ENCODE results near the gene LPIN2.

- TF ChIP-seq, protein P1, sequence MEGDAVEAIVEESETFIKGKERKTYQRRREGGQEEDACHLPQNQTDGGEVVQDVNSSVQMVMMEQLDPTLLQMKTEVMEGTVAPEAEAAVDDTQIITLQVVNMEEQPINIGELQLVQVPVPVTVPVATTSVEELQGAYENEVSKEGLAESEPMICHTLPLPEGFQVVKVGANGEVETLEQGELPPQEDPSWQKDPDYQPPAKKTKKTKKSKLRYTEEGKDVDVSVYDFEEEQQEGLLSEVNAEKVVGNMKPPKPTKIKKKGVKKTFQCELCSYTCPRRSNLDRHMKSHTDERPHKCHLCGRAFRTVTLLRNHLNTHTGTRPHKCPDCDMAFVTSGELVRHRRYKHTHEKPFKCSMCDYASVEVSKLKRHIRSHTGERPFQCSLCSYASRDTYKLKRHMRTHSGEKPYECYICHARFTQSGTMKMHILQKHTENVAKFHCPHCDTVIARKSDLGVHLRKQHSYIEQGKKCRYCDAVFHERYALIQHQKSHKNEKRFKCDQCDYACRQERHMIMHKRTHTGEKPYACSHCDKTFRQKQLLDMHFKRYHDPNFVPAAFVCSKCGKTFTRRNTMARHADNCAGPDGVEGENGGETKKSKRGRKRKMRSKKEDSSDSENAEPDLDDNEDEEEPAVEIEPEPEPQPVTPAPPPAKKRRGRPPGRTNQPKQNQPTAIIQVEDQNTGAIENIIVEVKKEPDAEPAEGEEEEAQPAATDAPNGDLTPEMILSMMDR (IDR thresholded peaks at IDR 0.05; ENCODE audit: borderline replicate concordance, extremely low read depth, low read length, poor library complexity, severe bottlenecking): no peak
- no peak for TF ChIP-seq EZH2 (IDR thresholded peaks at IDR 0.05; ENCODE audit: borderline replicate concordance, low read depth, low read length, severe bottlenecking)
These were observed 15.5 kb downstream of the LPIN2 start for GRCh38 chr18:2997429-2997828.
